ENCODE measurements around the gene MYH11.
"Not testable (repeated sequence)": the region's sequence is repeated elsewhere in the genome, so short reads cannot be mapped to it uniquely, and the experiment has no call there.

The MYH11 gene

DNA sequence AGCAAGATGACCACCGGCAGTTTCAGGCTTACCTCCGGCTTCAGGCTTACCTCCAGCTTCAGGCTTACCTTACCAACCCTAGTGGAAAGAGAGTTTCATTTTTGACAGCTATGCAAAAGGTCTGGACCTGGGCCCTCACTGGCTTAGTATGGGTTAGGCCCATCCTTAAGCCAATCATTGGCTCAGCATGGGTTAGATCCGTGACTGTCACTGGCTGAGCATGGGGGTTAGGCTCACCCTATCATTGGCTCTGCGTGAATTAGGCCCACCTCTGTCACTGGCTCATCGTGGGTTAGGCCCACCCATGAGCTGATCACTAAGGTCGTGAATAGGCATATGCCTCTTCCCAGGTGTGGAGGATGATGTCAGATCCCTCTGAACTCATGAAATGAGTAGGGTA is 198.7 kb downstream of the MYH11 start:
- H3K4me1 ChIP-seq (ENCODE audit: insufficient read depth, insufficient read length): peaks cover 2% of the 10 kb centered on the region

DNA sequence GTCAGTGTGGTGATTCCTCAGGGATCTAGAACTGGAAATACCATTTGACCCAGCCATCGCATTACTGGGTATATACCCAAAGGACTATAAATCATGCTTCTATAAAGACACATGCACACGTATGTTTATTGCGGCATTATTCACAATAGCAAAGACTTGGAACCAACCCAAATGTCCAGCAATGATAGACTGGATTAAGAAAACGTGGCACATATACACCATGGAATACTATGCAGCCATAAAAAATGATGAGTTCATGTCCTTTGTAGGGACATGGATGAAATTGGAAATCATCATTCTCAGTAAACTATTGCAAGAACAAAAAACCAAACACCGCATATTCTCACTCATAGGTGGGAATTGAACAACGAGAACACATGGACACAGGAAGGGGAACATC is 201.3 kb downstream of the MYH11 start:
- not testable (repeated sequence) for H3K9ac ChIP-seq (ENCODE audit: insufficient read length, low read depth); DNase-seq (ENCODE audit: low read depth, low spot score); H3K27me3 ChIP-seq (ENCODE audit: insufficient read depth, insufficient read length); H3K9me3 ChIP-seq (ENCODE audit: insufficient read depth, low read length); H3K4me1 ChIP-seq (ENCODE audit: insufficient read depth, insufficient read length); H3K4me3 ChIP-seq (ENCODE audit: insufficient read length, low read depth)
- H3K36me3 ChIP-seq (ENCODE audit: insufficient read depth, insufficient read length, low read length): peaks cover 13% of the 10 kb centered on the region

More for the DNA sequence above, 198.7 kb downstream of the MYH11 start:
- H3K36me3 ChIP-seq (ENCODE audit: insufficient read depth, insufficient read length, low read length): peaks cover 22% of the 10 kb centered on the region
- no peak overlapping the region for H3K4me3 ChIP-seq (ENCODE audit: insufficient read length, low read depth)
- DNase-seq (ENCODE audit: low read depth, low spot score): no peak
- no peaks in the 10 kb centered on the region for H3K9me3 ChIP-seq (ENCODE audit: insufficient read depth, low read length)
- TF ChIP-seq ZNF274 (IDR thresholded peaks at IDR 0.05; ENCODE audit: low read depth, low read length) (no peak), YY1 (IDR thresholded peaks at IDR 0.05; ENCODE audit: insufficient read depth, insufficient read length) (no peak), SUZ12 (IDR thresholded peaks at IDR 0.05; ENCODE audit: extremely low read depth, insufficient read depth, insufficient read length) (no peak)
- no peaks in the 10 kb centered on the region for H3K27me3 ChIP-seq (ENCODE audit: insufficient read depth, insufficient read length)
- no peak overlapping the region for H3K9ac ChIP-seq (ENCODE audit: insufficient read length, low read depth)

DNA sequence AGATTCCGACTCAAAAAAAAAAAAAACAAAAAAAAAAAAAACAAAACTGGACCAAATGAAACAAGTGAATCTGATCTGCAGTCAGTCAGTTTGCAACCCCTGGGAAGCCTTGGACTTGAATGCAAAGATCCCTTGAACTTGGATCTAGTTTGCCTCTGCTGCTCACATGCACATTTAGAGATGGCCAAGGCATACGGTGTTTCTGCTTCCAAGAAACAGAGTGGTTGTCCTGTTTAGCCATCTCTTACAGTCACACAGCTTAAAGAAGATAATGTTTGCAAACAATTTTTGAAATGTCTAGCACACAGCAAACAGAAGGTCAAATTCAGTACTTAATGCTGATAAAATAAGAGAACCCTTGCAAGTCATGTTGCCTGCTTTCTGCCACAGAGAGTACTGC is 202.2 kb downstream of the MYH11 start:
- H3K4me1 ChIP-seq (ENCODE audit: insufficient read depth, insufficient read length): no peaks in the 10 kb centered on the region
- H3K4me3 ChIP-seq (ENCODE audit: insufficient read length, low read depth): no peak overlapping the region
- H3K9ac ChIP-seq (ENCODE audit: insufficient read length, low read depth): no peak overlapping the region
- no peak for DNase-seq (ENCODE audit: low read depth, low spot score)
- H3K9me3 ChIP-seq (ENCODE audit: insufficient read depth, low read length): no peaks in the 10 kb centered on the region
- peaks cover 13% of the 10 kb centered on the region for H3K36me3 ChIP-seq (ENCODE audit: insufficient read depth, insufficient read length, low read length)
- no peak for TF ChIP-seq SUZ12 (IDR thresholded peaks at IDR 0.05; ENCODE audit: extremely low read depth, insufficient read depth, insufficient read length)
- TF ChIP-seq ZNF274 (IDR thresholded peaks at IDR 0.05; ENCODE audit: low read depth, low read length): no peak
- TF ChIP-seq YY1 (IDR thresholded peaks at IDR 0.05; ENCODE audit: insufficient read depth, insufficient read length): no peak
- no peaks in the 10 kb centered on the region for H3K27me3 ChIP-seq (ENCODE audit: insufficient read depth, insufficient read length)

DNA sequence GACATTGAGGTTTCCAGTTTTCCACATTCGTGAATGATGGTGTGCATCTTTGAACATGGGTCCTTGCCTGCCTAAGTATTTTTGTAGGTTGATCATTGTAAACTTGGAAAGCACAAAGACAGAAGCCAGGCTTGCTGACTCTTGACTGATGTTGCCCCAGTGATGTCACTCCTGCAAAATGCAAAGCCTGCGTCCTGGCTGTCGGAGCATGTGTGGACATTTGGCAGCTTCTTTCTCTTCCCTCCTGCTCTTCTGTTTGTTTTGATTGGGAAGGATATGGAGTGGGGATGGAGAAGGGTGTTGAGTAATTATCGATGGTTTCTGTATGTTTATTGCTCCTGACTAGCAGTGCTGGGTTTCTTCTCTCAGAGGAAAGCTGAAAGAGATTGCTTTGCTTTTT is 203.6 kb downstream of the MYH11 start:
- no peaks in the 10 kb centered on the region for H3K27me3 ChIP-seq (ENCODE audit: insufficient read depth, insufficient read length)
- DNase-seq (ENCODE audit: low read depth, low spot score): no peak
- H3K4me1 ChIP-seq (ENCODE audit: insufficient read depth, insufficient read length): no peaks in the 10 kb centered on the region
- TF ChIP-seq SUZ12 (IDR thresholded peaks at IDR 0.05; ENCODE audit: extremely low read depth, insufficient read depth, insufficient read length) (no peak), YY1 (IDR thresholded peaks at IDR 0.05; ENCODE audit: insufficient read depth, insufficient read length) (no peak), ZNF274 (IDR thresholded peaks at IDR 0.05; ENCODE audit: low read depth, low read length) (no peak)
- no peak overlapping the region for H3K4me3 ChIP-seq (ENCODE audit: insufficient read length, low read depth)
- H3K9me3 ChIP-seq (ENCODE audit: insufficient read depth, low read length): no peaks in the 10 kb centered on the region
- peaks cover 13% of the 10 kb centered on the region for H3K36me3 ChIP-seq (ENCODE audit: insufficient read depth, insufficient read length, low read length)
- H3K9ac ChIP-seq (ENCODE audit: insufficient read length, low read depth): no peak overlapping the region
